IPS-NIHi7 (cell line): ENCODE results near the gene C11orf98.
"Not testable (repeated sequence)": the region's sequence is repeated elsewhere in the genome, so short reads cannot be mapped to it uniquely, and the experiment has no call there.

Experiments used
- DNase-seq: peaks from one replicate; pipeline ENCODE4 v3.0.0; 2012; ENCODE audit warnings: mixed read lengths; ENCODE audit errors: extremely low spot score

C11orf98 gene

GRCh38 chr11:62682518-62682917, 17.5 kb upstream of the C11orf98 start:
- no peak for DNase-seq

GRCh38 chr11:62680825-62681240, 15.8 kb upstream of the C11orf98 start:
- DNase-seq, result no peak

- peak; percentile 89 for DNase-seq
These were observed 14.0 kb upstream of the C11orf98 start, which contains the start of gene UBXN1 for GRCh38 chr11:62678770-62679696. Gene UBXN1, minus strand, starts transcription at chr11:62679073. Its CDS starts 150 bp downstream, at chr11:62678923.

GRCh38 chr11:62678433-62678769, 13.4 kb upstream of the C11orf98 start:
- no peak for DNase-seq

GRCh38 chr11:62677714-62678113, 12.7 kb upstream of the C11orf98 start:
- no peak for DNase-seq

- no peak for DNase-seq
These were observed 12.1 kb upstream of the C11orf98 start for GRCh38 chr11:62677156-62677555.

- no peak for DNase-seq
These were observed 11.7 kb upstream of the C11orf98 start for GRCh38 chr11:62676698-62677097.

- not testable (repeated sequence) for DNase-seq
These were observed 10.4 kb upstream of the C11orf98 start for GRCh38 chr11:62675415-62675814.

GRCh38 chr11:62673196-62673525, 8.2 kb upstream of the C11orf98 start:
- no peak for DNase-seq

GRCh38 chr11:62671608-62672389, 6.8 kb upstream of the C11orf98 start, which contains the start of the genes LBHD1 and UQCC3:
Gene LBHD1, minus strand, starts transcription at chr11:62672267. Its CDS starts 2,236 bp downstream, at chr11:62670031.
Gene UQCC3, plus strand, starts transcription at chr11:62671673. Its CDS starts 73 bp downstream, at chr11:62671746.
- peak; percentile 78 for DNase-seq

- DNase-seq, result no peak
These were observed 6.2 kb upstream of the C11orf98 start for GRCh38 chr11:62671236-62671607.

GRCh38 chr11:62669420-62670161, 4.6 kb upstream of the C11orf98 start:
- DNase-seq, result no peak

- no peak for DNase-seq
These were observed 2.5 kb upstream of the C11orf98 start for GRCh38 chr11:62667460-62667859.

- DNase-seq, result no peak
These were observed 1.4 kb upstream of the C11orf98 start for GRCh38 chr11:62666259-62666926.

GRCh38 chr11:62665599-62666258, 719 bp upstream of the C11orf98 start:
- DNase-seq, result peak; percentile 15

GRCh38 chr11:62664405-62665074, 470 bp downstream of the C11orf98 start:
- peak; percentile 62 for DNase-seq

GRCh38 chr11:62656796-62657429, 8.1 kb downstream of the C11orf98 start:
- DNase-seq, result no peak

- DNase-seq, result no peak
These were observed 10.7 kb downstream of the C11orf98 start for GRCh38 chr11:62654297-62654696.

GRCh38 chr11:62652161-62653006, 12.6 kb downstream of the C11orf98 start:
- DNase-seq, result no peak
